ENCODE results near the gene ZDHHC15.

- no peak for TF ChIP-seq GATA2 (IDR thresholded peaks at IDR 0.05; ENCODE audit: low read depth, low read length)
- no peak for TF ChIP-seq GATA3 (IDR thresholded peaks at IDR 0.05; ENCODE audit: low read depth, low read length)
Observed at GRCh38 chrX:75366861-75367260, 156.0 kb downstream of the ZDHHC15 start.

Measured in SH-SY5Y (cell line).